Nucleus accumbens (tissue), 56 donors: ENCODE results near the gene APBB2.

ENCODE experiments used
- DNase-seq, 56 donors: peaks; one replicate each; lab custom pipeline; 2025; lab: John Stamatoyannopoulos, UW

The APBB2 gene

DNA sequence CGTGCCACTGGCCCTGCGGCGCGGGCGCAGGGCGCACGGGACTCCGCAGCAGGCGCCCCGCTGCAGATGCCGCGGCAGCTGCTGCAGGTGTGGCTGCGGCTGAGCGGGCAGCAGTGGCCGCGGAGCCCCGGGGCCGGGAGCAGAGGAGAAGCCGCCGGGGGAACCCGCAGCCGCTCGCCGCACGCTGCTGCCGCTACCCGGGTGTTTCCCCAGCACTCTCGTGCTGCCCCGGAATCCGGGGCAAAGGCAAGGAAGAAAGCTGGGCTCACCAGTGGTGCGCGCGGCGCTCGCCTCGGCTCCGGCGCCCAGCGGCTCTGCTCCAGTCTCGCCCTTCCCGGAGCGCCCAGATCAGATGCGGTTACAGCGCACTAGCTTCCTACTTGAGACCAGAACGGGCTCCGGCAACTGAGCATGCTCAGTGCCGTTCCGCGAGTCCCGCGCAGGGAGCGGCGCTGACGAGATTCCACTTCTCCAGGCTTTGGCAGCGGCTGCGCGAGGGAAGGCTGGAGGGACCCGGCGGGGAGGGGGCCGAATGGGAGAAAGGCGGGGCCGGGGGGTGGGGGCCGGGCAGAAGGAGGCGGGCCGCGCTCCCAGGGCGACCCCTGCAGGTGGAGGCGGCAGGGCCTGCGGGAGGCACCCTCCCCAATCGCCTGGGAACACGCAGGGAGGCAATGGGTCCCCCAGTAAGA lies at the start of gene APBB2:
Gene APBB2 (minus strand): TSS at position 407 of the 689 bp plus-strand sequence. CDS start 181,288 bp downstream, outside the sequence.
- DNase-seq: peak; percentile 53 to 97 (median 92)

DNA sequence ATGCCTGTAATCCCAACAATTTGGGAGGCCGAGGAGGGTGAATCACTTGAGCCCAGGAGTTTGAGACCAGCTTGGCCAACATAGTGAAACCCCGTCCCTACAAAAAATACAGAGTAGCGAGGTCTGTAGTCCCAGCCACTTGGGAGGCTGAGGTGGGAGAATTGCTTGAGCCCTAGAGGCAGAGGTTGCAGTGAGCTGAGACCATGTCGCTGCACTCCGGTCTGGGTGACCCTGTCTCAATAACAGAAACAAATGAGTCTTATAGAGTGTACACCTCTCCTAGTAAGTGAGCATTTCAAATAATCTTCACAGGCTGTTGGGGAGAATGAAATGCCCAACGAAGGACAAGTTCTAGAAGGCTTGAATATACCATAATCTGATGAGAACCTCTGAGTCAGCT lies 47.9 kb upstream of the APBB2 start:
- DNase-seq: no peak

DNA sequence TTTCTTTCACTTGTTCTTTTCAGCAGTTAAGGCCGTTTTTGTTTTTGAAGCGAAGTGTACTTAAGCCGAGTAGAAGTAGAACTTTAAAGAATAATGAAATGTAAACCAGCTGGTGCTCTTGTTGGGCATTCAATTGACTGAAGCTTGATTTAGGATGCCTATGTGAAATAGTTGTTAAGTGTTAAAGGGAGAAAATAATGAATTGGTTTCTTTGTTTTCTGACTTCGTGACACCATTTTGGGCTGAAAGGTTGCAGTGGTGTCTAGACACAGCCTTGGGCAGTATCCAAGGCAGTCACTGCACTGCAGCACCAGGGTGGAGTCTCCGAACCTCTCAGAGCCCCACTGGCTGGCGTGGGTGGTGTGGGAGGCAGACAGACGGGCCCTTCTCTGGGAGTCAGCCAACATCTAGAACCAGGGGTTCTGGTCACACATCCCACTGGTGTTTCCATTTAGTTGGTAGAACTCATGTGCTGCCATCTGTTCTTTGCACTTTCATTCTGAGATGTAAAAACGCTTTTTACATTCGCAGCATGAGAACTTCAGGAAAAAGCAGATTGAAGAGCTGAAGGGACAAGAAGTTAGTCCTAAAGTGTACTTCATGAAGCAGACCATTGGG lies 45.9 kb upstream of the APBB2 start:
- DNase-seq: peak in 4 of 56 donors; percentile 2 to 22 (median 6)

DNA sequence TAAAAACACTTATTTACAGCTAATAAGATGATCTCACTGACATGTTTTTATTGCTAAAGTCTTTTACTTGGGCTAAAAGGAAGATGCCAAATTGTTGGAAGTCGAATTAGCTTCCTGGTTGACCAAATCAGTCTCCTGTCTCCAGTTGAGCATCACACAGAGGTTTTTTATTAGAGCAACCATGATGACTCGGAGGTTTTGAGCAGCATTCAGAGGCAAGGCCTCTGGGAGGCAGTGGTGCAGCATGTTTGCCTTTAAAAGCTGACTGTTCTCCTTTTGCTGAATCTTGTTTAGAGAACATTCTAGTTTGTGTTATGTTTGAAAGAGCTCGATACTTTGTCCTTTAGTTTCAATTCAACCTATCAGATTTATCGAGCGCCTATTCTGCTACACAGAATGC lies 44.4 kb upstream of the APBB2 start:
- DNase-seq: peak in 48 of 56 donors; percentile 4 to 79 (median 34)

DNA sequence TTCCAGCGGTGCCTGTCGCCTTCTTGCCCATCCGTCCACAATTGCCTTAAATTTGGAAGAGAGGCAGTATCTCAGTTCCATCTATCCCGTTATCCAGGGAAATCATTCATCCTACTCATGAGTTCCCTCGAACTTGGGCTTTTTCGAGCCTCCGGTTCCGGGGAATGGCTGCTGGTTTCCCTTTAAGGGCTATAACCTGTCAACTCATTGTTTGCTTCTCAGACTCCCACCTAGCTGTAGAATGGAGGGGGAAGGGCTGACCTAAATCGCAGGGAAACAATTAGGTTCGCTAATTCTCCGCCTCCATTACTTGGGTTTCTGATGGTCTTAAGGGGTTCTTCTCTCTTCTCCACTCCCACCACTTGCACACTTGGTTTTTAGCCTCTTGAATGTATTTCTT lies 43.6 kb upstream of the APBB2 start:
- peak in 4 of 56 donors; percentile 24 to 30 (median 28) for DNase-seq

DNA sequence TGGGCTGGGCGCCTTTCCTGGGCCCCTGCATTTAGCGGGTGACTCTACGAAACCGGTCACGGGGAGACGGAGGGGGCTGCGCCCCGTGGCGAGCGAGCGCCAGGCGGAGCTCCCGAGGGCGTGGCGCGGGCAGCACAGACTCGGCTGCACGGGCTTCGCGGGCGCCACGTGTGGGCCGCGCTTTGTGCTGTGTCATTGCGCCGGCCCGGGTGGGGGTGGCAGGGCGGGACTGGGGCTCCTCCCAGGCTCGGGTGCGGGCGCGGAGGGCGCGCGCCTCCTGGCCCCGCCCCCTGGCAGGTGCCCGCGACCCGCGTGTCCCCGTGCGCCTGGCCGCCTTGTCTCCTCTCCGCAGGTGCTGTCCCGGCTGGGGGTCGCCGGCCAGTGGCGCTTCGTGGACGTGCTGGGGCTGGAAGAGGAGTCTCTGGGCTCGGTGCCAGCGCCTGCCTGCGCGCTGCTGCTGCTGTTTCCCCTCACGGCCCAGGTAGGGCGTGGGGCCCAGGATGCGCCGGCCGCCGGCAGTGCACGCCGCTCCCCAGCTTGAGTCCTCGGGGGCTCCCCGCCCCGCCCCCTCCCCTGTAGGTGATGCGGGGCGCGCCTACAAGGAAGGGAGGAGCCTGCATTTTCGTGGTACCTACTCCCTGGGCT lies 43.0 kb upstream of the APBB2 start:
- DNase-seq: peak in 50 of 56 donors; percentile 5 to 83 (median 54)

DNA sequence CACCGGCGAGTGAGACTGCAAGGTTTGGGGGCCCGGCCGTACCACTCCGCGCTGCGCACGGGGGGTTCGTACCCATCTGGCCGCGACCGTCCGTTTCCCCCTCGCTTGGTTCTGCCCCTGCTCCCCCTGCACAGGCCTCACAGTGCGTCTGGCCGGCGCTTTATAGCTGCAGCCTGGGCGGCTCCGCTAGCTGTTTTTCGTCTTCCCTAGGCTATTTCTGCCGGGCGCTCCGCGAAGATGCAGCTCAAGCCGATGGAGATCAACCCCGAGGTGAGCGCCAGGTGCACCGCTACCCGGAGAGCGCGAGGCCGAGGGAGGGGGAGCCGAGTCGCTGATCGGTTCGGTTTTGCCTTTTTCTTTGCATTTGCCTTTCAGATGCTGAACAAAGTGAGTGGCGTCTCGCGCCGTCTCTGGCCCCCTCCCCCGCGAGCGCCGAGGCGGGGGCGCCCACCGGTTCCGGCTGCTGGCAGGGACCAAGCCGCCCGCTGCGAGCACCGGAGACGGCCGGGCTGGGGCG lies 42.5 kb upstream of the APBB2 start, which contains the start of gene UCHL1:
Gene UCHL1 (plus strand): TSS at position 189 of the 517 bp plus-strand sequence. CDS start 49 bp downstream, at position 238.
- peak in 55 of 56 donors; percentile 13 to 94 (median 74) for DNase-seq

DNA sequence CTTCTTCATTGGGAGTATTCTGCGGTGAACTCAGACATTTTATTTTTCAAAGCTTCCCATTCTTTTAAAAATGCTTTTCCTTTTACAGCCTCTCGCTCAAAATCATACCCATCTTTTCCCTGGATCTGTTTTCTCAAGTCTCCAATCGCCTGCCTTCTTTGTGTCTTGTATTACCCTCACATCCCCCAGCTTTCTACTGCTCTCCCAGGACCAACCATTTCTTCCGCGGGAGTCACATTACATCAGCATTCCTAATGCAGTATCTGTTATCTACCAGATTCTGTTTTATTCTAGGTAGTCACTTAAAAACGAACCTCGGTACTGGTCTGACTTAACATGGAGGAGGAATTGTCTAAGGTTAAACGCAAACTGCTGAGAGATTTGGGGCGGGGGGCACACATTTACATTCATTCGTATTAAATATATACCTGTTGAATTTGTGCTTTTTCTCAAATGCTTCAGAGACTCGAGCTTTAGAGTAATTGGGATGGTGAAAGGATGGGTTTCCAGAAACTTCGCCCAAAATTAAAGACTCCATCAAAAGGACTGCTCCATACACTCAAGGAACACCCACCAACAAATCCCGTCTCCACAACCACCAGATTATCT lies 41.9 kb upstream of the APBB2 start:
- peak in 14 of 56 donors; percentile 7 to 46 (median 20) for DNase-seq

DNA sequence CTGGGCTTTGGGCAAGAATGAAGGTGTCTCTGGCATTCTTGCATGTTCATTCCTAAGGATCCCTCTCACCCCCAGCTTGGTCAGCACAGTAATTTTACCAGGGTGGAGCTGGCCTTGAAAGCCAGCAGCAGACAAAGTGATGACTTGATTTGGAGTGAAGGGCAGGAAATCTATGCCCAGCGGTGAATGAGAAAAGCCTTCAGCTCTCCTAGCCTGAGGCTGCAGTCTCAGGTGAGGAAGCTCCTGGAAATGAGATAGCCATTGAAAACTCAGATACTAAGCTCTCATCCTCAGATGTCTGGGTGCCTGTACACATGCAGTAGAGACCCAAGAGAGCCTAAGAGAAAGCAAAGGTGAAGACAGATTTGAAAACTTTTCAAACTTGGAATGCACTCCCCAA lies 31.6 kb upstream of the APBB2 start:
- DNase-seq: no peak

DNA sequence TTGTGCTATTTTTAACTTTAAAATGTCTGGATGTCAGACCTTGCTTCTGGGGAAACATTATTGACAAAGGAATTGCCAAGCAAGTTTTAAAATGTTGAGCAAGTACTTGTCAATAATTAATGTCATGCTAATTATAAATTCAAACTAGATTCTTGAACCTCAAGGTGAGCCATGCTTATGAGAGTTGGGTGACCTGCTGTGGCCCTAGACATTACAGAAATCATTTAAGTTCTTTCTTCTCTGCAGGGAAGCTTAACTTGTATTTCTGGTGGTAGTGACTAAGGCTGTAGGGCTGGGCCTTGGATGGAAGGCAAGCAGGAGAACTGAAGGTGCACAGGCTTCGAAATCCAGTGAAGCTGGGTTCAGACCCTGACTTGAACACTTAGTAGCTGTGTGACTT lies 27.6 kb upstream of the APBB2 start:
- DNase-seq: no peak

DNA sequence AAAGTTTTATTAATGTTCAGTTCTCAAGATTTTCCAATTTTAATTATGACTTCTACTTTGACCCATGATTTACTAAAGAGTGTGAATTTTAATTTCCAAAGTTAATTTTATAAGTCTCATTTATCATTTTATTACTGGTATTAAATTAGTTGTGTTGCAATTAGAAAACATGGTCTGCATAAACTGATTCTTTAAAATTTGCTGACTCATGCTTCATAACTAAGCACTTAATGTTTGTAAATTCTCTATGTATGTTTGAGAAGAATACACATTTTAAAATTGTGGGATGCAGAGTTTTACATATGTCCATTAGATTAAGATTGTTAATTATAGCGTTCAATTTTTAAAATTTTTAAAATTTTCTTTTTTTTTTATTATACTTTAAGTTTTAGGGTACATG lies 22.2 kb upstream of the APBB2 start:
- DNase-seq: no peak

DNA sequence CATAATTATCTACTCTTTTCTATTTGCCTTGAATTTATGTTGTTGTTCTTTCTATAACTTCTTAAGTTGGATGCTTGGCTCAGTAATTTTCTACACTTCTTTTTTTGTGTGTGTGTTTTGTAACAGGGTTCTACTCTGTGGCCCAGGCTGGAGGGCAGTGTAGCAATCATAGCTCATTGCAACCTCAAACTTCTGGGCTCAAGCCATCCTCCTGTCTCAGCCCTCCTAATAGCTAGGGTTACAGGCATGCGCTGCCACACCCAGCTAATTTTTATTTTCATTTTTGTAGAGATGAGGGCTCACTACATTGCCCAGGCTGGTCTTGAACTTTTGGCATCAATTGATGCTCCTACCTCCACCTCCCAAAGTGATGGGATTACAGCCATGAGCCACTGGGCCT lies 21.7 kb upstream of the APBB2 start:
- no peak for DNase-seq

DNA sequence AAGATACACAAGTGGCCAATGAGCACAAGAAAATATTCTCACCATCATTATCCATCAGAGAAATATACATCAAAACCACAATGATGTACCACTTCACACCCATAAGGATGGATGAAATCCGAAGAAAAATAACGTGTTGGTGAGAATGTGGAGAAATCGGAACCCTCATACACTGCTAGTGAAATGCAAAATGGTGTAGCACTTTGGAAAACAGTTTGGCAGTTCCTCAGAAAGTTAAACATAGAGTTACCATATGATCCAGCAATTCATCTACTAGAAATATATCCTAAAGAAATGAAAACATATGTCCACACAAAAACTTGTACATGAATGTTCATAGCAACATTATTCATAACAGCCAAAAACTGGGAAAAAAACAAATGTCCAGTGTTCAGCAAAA lies 18.5 kb upstream of the APBB2 start:
- DNase-seq: no peak

DNA sequence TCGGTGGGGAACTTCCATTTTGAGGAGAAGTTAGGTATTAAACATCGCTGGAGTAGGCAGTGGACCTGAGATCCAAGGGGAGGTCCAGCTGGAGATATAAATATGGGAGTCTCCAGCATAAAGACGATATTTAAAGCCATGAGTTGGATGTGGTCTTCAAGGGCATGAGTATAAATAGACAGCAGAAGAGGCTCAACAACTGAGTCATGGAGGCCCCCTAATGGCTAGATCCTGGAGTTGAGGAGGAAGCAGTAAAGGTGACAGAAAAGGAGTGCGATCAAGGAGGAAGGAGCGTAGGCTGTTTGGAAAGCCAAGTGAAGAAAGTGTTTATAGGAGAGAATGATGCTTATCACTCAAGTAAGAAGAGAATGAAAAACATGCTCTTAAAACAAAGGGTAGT lies 18.1 kb upstream of the APBB2 start:
- DNase-seq: no peak

DNA sequence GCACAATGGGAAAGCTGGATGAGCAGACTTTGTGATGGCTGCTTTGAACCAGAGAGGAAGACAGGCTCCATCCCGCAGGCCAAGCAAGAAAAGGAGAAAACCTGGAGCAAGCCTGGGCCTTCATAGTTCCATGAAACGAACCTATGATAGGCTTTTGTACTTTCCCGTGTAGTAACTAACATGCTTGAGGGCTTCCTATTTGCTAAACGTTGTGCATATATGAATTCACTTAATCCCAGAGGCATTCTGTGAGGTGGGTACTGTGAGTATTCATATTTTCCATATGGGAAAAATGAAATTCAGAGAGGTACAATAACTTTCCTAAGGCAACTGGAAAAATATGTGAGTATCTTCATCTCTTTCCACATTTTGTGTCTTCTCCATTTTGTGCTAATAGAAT lies 13.6 kb upstream of the APBB2 start:
- no peak for DNase-seq

DNA sequence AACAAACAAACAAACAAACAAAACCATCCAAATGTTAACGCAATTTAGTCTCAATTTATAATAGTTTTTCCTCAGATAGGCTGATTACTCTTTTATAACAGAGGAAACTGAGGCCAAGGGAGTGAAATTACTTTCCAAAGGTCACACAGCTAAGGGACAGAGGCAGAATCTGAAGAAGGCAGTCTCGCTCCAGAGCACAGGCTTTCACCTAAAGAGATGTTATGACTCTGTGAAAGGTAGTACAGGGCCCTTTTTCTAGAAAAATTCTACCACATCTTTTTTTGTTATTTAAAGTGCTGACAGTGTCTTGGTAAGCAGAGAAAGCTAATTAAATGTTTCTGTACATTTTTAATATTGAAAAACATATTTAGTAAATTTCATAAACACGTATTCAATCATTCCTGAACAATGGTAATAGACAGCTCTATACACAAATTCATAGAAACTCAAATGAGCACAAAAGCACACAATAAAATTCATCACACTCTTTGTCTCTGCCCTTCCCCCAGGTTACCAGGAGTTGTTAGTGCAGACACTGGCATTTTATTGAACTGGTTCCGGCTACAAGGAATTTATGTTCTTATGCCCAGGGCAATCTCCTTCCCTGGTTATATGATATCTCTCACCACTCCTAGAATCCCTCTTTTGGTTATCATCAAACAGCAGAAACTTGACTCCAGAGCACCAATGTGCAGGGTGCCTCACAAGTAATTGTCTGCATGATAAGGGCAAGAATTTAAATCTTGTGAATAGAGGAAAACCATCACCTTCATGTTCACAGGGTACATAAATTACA lies 7.7 kb upstream of the APBB2 start:
- DNase-seq: no peak

DNA sequence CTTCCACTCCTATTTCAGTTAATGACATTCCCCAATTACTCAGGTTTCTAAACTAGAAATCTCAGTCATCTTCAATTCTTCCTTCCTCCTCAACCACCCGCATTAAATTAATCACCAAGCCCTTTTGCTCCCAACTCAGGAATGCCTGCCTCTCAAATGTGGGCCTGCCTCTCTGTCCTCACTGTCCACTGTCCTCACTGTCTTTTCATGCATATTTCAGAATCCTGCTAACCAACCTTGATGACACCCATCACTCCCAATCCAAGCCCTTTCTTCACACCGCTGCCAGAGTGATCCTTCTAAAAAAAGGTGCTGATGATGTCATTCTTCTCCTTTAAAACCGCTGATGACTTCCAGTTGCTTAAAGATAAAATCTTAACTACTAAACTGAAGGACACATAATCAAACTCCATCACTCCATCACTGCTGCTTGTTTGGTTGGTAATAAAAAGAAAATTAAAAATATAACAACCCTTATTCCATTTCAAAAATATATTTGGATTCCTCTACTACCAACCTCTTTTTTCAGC lies 5.1 kb upstream of the APBB2 start:
- no peak for DNase-seq

DNA sequence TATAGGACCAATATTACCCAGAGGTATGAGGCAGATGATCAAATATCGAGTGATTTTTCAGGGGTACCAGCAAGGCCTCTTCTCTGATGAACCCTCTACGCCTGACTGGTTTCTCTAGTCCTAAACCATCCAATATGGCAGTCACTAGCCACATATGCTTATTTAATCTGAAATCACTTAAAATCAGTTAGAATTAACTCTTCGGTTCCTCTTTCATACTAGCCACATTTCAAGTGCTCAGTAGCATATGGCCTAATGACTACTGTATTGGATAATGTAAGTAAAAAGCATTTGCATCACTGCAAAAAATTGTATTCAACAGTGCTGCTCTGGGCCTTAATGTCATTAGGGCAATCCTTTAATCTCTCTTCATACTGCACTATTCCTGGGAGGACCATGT lies 4.4 kb upstream of the APBB2 start:
- DNase-seq: no peak

DNA sequence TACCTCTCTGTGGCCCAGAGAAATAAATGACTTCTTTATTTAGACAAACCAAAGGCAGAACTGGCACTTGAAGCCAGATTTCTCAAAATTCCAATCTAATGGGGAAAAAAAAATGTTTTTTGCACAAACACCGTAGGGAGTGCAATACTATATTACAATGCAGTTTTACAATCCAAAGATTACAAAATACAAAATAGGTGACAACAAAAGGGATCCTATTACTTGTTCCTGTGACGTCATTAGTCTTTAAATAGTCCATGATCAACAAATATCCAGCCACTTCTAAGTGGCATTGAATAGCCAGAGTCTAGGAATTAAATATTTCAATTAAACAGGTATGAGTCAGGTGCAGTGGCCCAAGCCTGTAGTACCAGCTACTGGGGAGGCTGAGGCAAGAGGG lies 3.0 kb upstream of the APBB2 start:
- DNase-seq: no peak

DNA sequence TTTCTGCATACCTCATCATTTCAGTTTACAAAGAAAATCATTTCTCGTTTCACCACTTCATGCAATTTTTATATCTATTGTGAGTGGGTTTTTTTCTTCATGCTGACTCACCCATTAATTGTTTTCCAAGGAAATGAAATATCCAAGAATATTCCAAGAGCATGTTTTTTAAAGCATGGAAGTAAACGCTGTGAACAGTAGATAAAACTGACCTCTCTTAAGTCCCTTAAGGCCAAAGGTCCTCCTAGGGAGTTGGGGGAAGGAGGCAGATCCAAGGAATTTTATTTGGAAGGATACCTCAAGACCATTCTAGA lies 2.6 kb upstream of the APBB2 start:
- DNase-seq: no peak
